ENCODE data around the gene SLC35B2. TPM values are rescaled to one million over a fixed set of nuclear protein-coding genes. Genes with fewer than 3 reads are reported as not detected.

The SLC35B2 gene
- total and polyA plus RNA-seq, 7 experiments from 2014 or later = 10.0 to 41.7 (median 20.4) TPM

DNA sequence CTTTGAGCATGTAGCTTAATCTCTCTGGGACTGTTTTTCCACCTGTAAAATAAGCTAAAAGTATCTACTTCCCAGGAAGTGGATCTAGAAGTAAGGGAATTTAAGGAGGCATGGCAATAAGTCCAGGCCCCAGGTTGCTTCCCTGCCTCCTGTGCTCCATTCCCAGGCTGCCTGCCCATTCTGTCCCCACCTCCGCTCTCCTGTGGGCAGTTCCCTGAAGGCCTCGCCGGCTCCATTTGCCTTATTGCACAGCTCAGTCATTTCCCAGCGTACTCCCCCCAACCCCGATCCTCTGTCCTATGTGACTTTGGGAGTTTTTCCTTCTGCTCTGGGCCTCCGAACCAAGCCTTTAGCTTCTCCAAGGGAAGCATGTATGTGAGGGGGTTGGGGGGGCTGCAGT lies 29.3 kb downstream of the SLC35B2 start:
- POLR2A ChIA-PET = interaction anchor here (1.2 kb wide), 1 partner anchor 8 kb away, joined by 3 read pairs; no protein-coding TSS in a partner anchor
- ATAC-seq (no peak), DNase-seq (no peak)
- no peaks in the 10 kb centered on the region for H3K36me3 Mint-ChIP-seq
- CTCF ChIA-PET = interaction anchor here (0.6 to 0.9 kb wide), 2 partner anchors 9 to 469 kb away, joined by 3 read pairs; no protein-coding TSS in a partner anchor
- Histone ChIP-seq H3K4me3 (ENCODE audit: low read length) (no peak overlapping the region), H3K4me1 (ENCODE audit: control insufficient read depth in 2 of 2, insufficient read depth in 2 of 2, low read length in 2 of 2) (peaks cover 7 to 8% of the 10 kb centered on the region in 2 donors), H3K27me3 (ENCODE audit: control insufficient read depth in 2 of 2, insufficient read depth in 2 of 2, low read length in 2 of 2) (no peaks in the 10 kb centered on the region), H3K9me3 (ENCODE audit: control insufficient read depth in 2 of 3, low read length in 3 of 3) (no peaks in the 10 kb centered on the region), H3K27ac (ENCODE audit: low read depth, low read length) (no peak overlapping the region), H3K36me3 (ENCODE audit: control insufficient read depth in 2 of 3, insufficient read depth in 3 of 3, low read length in 3 of 3) (no peaks in the 10 kb centered on the region)
- H3K4me3 Mint-ChIP-seq = no peak overlapping the region
- peaks cover 0 to under 1% (median 0%) of the 10 kb centered on the region in 5 donors for H3K27me3 Mint-ChIP-seq
- peaks cover 0 to 1% (median 0%) of the 10 kb centered on the region in 11 donors for H3K9me3 Mint-ChIP-seq
- intact Hi-C loops (cut with micrococcal nuclease) = no loop called here
- no peak overlapping the region for H3K27ac Mint-ChIP-seq
- H3K4me1 Mint-ChIP-seq = peaks cover 6 to 21% (median 9%) of the 10 kb centered on the region in 7 donors

DNA sequence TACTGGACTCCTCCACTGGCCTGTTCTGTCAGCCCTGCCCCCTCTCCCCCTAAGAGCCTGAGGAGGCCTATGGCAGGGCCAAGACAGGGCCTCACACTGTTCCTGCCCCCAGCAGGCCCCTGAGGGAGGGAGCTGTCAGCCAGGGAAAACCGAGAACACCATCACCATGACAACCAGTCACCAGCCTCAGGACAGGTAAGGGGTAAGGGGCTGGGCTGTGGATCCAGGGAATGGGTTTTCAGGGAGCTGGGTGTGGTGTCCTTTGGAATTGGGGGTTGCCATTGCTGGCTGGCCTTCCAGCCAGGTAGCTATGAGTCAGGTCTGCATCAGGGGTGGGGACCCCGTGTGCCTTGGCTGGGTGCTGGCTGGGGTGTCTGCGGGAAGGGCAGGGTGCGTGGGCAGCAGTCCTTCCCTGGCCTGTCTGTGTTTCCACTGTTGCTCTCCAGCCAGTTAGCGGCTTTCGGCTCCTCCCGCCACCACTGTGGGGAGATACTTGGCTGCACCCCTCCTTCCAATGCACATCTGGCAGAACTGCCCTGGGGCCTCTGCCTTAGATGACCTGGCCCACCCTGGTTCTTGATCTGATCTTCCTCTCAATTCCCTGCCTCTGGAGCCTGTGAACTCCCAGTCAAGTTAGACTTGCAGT lies 30.1 kb downstream of the SLC35B2 start:
- Histone ChIP-seq H3K36me3 (ENCODE audit: control insufficient read depth in 2 of 3, insufficient read depth in 3 of 3, low read length in 3 of 3) (no peaks in the 10 kb centered on the region), H3K27ac (ENCODE audit: low read depth, low read length) (no peak overlapping the region)
- CTCF ChIA-PET = interaction anchor here (0.6 to 0.9 kb wide), 2 partner anchors 10 to 468 kb away, joined by 3 read pairs; no protein-coding TSS in a partner anchor

DNA sequence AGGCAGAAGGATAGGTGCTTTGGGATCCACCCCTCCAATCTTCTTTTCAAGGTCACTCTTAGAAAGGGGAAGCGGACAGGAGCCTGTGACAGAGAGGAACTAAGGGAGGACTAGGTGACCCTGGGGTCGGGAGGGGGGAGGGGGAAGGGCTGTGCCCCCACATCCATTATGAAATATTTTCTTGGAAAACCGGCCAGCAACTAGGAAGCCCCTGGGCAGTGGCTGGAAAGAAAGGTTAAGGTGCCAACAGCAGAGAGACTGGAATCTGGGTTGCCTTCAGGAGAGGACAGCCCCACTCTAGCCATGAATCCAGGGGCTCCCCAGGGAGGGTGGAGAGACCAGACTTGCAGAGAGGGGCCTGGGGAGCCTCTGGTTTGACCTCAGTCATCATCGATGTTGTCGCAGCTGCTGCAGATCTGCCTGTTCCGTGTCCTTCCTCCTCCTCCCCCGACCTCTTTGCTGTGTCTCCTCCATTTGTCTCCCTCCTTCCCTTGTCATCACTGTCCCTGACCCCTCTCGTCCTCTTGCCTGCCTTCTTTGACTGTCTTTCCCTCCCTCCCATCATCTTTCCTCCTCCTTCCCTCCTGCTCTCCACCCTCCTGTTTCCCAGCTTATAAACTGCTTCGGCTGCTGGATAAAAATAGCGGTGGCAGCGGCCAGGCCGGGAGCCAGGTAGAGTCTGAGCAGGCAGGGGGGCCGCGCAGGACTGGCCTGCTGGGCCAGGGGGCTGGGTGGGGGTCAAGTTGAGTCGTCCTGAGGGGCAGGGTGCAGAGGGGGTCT lies 30.8 kb downstream of the SLC35B2 start:
- no peak overlapping the region for H3K4me3 ChIP-seq (ENCODE audit: low read length)
- DNase-seq (no peak), ATAC-seq (no peak)
- Mint-ChIP-seq H3K4me3 (no peak overlapping the region), H3K4me1 (peaks cover 6 to 31% (median 13%) of the 10 kb centered on the region in 7 donors), H3K27ac (no peak overlapping the region), H3K27me3 (peaks cover 0 to 3% (median 0%) of the 10 kb centered on the region in 5 donors), H3K36me3 (no peaks in the 10 kb centered on the region), H3K9me3 (peaks cover 0 to 1% (median 0%) of the 10 kb centered on the region in 11 donors)
- peaks cover 15% of the 10 kb centered on the region in 2 donors for H3K4me1 ChIP-seq (ENCODE audit: control insufficient read depth in 2 of 2, insufficient read depth in 2 of 2, low read length in 2 of 2)
- POLR2A ChIA-PET = no interaction called here
- intact Hi-C loops (cut with micrococcal nuclease) = no loop called here
- H3K27ac ChIP-seq (ENCODE audit: low read depth, low read length) = no peak overlapping the region
- no peaks in the 10 kb centered on the region for H3K27me3 ChIP-seq (ENCODE audit: control insufficient read depth in 2 of 2, insufficient read depth in 2 of 2, low read length in 2 of 2)
- CTCF ChIA-PET = interaction anchor here (2.9 kb wide), 1 partner anchor 11 kb away, joined by 15 read pairs; no protein-coding TSS in a partner anchor
- H3K9me3 ChIP-seq (ENCODE audit: control insufficient read depth in 2 of 3, low read length in 3 of 3) = no peaks in the 10 kb centered on the region
- H3K36me3 ChIP-seq (ENCODE audit: control insufficient read depth in 2 of 3, insufficient read depth in 3 of 3, low read length in 3 of 3) = no peaks in the 10 kb centered on the region

More for the DNA sequence above, 30.1 kb downstream of the SLC35B2 start:
- peaks cover 12 to 15% of the 10 kb centered on the region in 2 donors for H3K4me1 ChIP-seq (ENCODE audit: control insufficient read depth in 2 of 2, insufficient read depth in 2 of 2, low read length in 2 of 2)
- Mint-ChIP-seq H3K27me3 (peaks cover 0 to 3% (median 0%) of the 10 kb centered on the region in 5 donors), H3K36me3 (no peaks in the 10 kb centered on the region), H3K4me1 (peaks cover 6 to 25% (median 13%) of the 10 kb centered on the region in 7 donors), H3K9me3 (peaks cover 0 to 1% (median 0%) of the 10 kb centered on the region in 11 donors), H3K27ac (no peak overlapping the region), H3K4me3 (no peak overlapping the region)
- DNase-seq = peak in 1 of 9 donors; percentile 6
- intact Hi-C loops (cut with micrococcal nuclease) = no loop called here
- H3K9me3 ChIP-seq (ENCODE audit: control insufficient read depth in 2 of 3, low read length in 3 of 3) = no peaks in the 10 kb centered on the region
- POLR2A ChIA-PET = interaction anchor here (1.2 kb wide), 1 partner anchor 9 kb away, joined by 3 read pairs; no protein-coding TSS in a partner anchor
- no peaks in the 10 kb centered on the region for H3K27me3 ChIP-seq (ENCODE audit: control insufficient read depth in 2 of 2, insufficient read depth in 2 of 2, low read length in 2 of 2)
- ATAC-seq = no peak
- H3K4me3 ChIP-seq (ENCODE audit: low read length) = no peak overlapping the region

DNA sequence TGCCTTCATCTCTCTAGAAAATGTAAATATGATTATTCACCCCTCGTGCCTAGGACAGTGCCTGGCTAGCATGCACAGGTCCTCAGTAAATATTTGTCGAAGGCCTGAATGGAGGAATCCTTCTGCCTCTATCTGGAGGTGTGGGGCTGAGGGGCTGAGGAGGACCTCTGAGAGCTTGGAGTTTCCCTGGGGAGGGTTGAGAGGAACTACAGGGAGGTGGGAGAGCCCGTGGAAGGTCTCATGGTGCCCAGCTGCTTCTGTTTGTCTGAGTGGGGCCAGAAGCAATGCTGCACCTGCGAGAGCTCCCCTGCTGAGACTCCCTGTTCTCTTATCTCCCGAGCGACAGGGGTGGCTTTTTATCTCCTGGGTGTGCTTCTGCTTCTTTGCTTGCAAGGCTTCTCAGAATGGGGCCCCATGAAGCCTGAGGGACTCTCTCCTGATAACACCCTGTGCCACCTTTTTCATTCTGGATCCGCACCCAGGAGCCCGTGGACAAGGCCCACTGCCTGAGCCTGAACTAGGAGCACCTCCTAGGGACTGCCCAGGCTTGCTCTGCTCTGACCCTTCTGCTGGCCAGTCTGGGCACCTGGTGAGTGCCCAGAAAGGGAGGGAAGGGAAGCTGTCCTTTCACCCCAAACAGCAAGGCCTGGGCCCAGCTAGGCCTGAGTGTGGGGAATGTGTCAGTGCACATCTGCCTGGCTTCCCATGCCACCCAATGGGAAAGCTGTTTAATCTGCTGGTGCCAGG lies 31.6 kb downstream of the SLC35B2 start:
- ATAC-seq (no peak), DNase-seq (peak in 1 of 9 donors; percentile 3)
- no peaks in the 10 kb centered on the region for H3K27me3 ChIP-seq (ENCODE audit: control insufficient read depth in 2 of 2, insufficient read depth in 2 of 2, low read length in 2 of 2)
- CTCF ChIA-PET = interaction anchor here (1.1 to 2.9 kb wide), 3 partner anchors 12 to 52 kb away, joined by 3 to 15 read pairs (median 6); no protein-coding TSS in a partner anchor
- Mint-ChIP-seq H3K4me3 (peak overlapping the region in 3 of 10 donors; percentile 5 to 29 (median 20)), H3K27me3 (peaks cover 0 to 3% (median 0%) of the 10 kb centered on the region in 5 donors), H3K36me3 (no peaks in the 10 kb centered on the region), H3K27ac (no peak overlapping the region), H3K9me3 (peaks cover 0 to 1% (median 0%) of the 10 kb centered on the region in 11 donors), H3K4me1 (peaks cover 6 to 36% (median 18%) of the 10 kb centered on the region in 7 donors)
- no peaks in the 10 kb centered on the region for H3K36me3 ChIP-seq (ENCODE audit: control insufficient read depth in 2 of 3, insufficient read depth in 3 of 3, low read length in 3 of 3)
- POLR2A ChIA-PET = interaction anchor here (1.5 to 4.7 kb wide), 2 partner anchors 21 to 26 kb away, joined by 4 to 51 read pairs; partner anchors contain the start of gene HSP90AB1
- peaks cover 15 to 16% of the 10 kb centered on the region in 2 donors for H3K4me1 ChIP-seq (ENCODE audit: control insufficient read depth in 2 of 2, insufficient read depth in 2 of 2, low read length in 2 of 2)
- intact Hi-C loops (cut with micrococcal nuclease) = no loop called here
- H3K4me3 ChIP-seq (ENCODE audit: low read length) = no peak overlapping the region
- H3K27ac ChIP-seq (ENCODE audit: low read depth, low read length) = no peak overlapping the region
- no peaks in the 10 kb centered on the region for H3K9me3 ChIP-seq (ENCODE audit: control insufficient read depth in 2 of 3, low read length in 3 of 3)

DNA sequence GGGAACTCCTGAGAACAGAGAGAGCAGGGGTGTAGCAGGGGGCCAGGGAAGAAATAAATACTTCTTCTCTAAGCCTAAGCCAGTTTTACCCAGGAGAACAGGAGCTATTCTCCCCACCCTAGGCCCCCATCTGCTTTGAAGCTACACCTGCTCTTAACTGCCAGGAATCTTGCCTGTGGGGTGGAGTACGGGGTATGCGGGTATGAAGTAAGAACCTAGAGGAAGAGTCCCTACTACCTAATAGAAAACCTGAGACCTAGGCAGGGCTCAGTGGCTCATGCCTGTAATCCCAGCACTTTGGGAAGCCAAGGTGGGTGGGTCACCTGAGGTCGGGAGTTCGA lies 32.4 kb downstream of the SLC35B2 start:
- no peaks in the 10 kb centered on the region for H3K36me3 Mint-ChIP-seq
- peaks cover 0 to 1% (median 0%) of the 10 kb centered on the region in 11 donors for H3K9me3 Mint-ChIP-seq
- no peak for DNase-seq
- no peak for ATAC-seq
- H3K27ac Mint-ChIP-seq = no peak overlapping the region
- H3K4me3 ChIP-seq (ENCODE audit: low read length) = no peak overlapping the region
- H3K4me1 Mint-ChIP-seq = peaks cover 6 to 38% (median 20%) of the 10 kb centered on the region in 7 donors
- no peaks in the 10 kb centered on the region for H3K9me3 ChIP-seq (ENCODE audit: control insufficient read depth in 2 of 3, low read length in 3 of 3)
- H3K36me3 ChIP-seq (ENCODE audit: control insufficient read depth in 2 of 3, insufficient read depth in 3 of 3, low read length in 3 of 3) = no peaks in the 10 kb centered on the region
- CTCF ChIA-PET = interaction anchor here (1.1 to 2.9 kb wide), 4 partner anchors 13 to 52 kb away, joined by 3 to 15 read pairs (median 6); no protein-coding TSS in a partner anchor
- H3K27me3 ChIP-seq (ENCODE audit: control insufficient read depth in 2 of 2, insufficient read depth in 2 of 2, low read length in 2 of 2) = no peaks in the 10 kb centered on the region
- H3K4me3 Mint-ChIP-seq = peak overlapping the region in 7 of 10 donors; percentile 61 to 93 (median 84)
- H3K4me1 ChIP-seq (ENCODE audit: control insufficient read depth in 2 of 2, insufficient read depth in 2 of 2, low read length in 2 of 2) = peaks cover 15 to 16% of the 10 kb centered on the region in 2 donors
- POLR2A ChIA-PET = interaction anchor here (0.6 to 4.7 kb wide), 5 partner anchors 11 to 95 kb away, joined by 4 to 51 read pairs (median 5); partner anchors contain the start of gene HSP90AB1
- no peak overlapping the region for H3K27ac ChIP-seq (ENCODE audit: low read depth, low read length)
- intact Hi-C loops (cut with micrococcal nuclease) = loop anchor here in 1 of 2 donors (1.0 to 5.0 kb wide), 2 partner anchors 21 to 53 kb away; no protein-coding TSS in a partner anchor
- peaks cover 0 to 3% (median 0%) of the 10 kb centered on the region in 5 donors for H3K27me3 Mint-ChIP-seq

All from naive thymus-derived CD4-positive, alpha-beta T cell (primary cell).